ENCODE results near the gene MARCHF6.
"Not testable (repeated sequence)": the region's sequence is repeated elsewhere in the genome, so short reads cannot be mapped to it uniquely, and the experiment has no call there.

Gene MARCHF6

DNA sequence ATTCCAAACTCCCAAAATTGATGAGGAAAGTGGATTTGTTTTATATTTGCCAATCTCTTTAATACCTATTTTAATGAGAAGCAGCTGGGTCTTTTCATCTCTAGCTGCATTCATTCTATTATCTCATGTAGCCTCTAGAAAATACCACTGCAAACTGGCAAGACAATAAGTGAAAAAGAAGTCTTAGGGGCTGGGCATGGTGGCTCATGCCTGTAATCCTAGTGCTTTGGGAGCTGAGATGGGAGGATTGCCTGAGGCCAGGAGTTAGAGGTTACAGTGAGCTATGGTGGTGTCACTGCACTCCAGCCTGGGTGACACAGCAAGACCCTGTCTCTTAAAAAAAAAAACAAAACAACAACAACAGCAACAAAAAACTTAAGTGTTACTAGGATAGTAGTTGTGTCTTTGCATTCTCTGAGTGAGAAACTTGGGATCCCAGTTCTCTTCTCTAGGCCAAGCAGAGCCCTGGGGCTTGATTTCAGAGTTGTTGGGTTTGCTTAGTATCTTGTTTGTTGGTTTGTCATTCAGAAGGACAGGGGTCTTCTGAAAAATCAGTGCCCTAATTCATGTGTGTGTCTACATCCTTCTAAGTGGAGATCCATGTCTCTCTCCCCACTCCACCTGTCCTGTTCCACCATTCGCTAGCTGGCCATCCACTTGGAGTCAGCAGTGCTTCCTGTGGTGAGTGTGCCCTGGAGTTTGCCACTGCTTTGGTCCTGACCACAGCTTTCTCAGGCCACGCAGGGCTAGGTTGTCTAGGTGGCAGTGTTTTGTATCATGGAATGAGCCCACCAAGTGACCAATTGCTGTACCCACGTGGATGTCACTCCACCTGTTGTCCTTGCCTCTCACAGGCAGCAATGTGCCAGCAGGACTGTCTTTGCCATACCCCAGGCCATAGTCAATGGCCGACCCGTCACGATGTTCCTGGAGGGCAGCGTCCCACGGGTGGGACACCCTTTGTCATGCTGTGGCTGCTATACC, 19.5 kb downstream of the MARCHF6 start:
- H3K4me3 ChIP-seq (ENCODE audit: low read length), result no peak overlapping the region
- TF ChIP-seq ZNF274 (IDR thresholded peaks at IDR 0.05; ENCODE audit: low read depth, low read length), result no peak

DNA sequence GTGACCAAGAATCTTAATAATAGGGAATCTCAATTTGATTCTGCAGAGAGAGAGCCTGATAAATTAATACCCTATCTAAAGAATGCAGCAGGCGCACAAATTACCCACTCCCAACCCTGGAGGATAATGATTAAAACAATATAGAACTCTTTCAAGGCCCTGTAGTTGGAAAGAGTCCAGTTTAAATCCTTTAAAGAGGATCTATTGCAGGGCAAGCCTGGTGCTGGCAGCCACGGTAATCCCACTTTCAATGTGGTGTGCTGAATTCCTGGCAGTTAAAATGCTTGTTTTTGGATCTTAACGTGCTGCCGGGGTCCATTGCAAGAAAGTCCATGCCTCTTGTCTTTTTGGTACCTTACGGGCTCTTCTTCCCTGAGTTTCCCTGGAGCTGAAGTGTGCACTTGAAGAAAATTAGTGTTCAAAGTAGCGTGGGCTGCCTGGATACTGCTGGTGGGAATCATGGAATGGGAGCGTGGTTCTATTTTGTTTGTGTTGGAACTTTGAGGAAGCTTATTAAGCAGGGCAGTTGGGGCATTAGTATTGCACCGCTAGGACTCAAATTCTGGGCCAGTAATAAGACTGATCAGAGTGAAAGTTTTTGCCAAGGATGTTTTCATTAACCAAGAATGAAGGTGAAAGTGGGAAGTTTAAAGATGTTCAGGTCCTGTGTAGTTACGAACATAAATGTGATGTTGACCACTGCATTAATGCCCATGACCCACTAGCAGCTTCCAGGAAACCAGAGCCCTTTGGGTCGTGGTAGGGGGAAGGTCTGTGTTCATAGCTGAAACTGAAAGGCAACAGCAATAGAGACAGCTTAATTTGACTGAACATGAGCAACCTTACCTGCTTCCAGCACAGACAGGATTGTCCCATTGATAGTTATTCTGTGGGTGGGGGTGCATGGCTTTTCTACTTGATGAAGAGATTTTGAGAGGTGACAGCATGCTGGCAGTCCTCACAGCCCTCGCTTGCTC, 20.8 kb downstream of the MARCHF6 start:
- TF ChIP-seq ZNF274 (IDR thresholded peaks at IDR 0.05; ENCODE audit: low read depth, low read length), result no peak
- no peak overlapping the region for H3K4me3 ChIP-seq (ENCODE audit: low read length)

DNA sequence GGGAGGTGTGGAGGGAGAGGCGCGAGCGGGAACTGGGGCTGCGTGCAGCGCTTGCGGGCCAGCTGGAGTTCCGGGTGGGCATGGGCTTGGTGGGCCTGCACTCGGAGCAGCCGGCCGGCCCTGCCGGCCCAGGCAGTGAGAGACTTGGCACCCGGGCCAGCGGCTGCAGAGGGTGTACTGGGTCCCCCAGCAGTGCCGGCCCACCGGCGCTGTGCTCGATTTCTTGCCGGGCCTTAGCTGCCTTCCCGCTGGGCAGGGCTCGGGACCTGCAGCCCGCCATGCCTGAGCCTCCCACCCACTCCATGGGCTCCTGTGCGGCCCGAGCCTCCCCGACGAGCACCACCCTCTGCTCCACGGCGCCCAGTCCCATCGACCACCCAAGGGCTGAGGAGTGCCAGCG, 21.7 kb downstream of the MARCHF6 start:
- H3K4me3 ChIP-seq (ENCODE audit: low read length), result not testable (repeated sequence)

DNA sequence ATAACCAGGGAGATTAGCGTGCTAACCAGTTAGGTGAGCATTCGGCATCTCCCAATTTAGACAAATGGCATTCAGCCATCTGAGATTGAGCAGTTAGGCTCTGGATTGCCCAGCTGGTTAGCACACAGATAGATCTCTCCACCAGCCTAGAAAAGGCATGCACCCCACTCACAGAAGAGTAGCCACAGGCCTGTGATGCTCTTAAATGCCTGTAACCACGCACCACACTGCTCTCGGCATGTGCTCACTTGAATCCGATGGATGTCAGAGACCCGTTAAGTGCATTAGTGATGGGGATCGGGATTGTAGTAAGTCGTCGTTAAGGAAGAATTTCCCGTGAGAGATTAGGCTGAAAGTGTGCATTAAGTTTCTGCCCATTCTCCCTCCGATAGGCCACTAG, 23.0 kb downstream of the MARCHF6 start:
- no peak for TF ChIP-seq ZNF274 (IDR thresholded peaks at IDR 0.05; ENCODE audit: low read depth, low read length)

DNA sequence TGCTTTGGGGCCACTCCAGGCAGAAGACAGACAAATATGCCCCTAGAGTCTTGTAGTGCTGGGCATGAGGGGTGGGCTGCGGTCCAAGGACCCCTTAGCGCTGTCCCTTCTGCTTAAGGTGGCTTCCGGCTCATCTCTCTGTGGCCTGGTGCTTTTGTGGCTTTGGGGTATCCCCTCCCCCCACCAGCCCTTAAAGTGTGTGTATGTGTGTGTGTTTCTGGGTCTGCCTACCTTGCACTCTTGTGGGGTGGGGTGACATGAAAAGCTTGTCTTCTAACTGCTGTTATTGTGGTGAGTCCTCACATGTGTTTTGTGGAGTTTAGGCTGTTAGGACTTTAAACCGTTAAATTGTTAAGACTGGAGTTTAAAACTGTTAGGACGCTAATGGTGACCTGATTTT, 23.6 kb downstream of the MARCHF6 start:
- H3K4me3 ChIP-seq (ENCODE audit: low read length), result no peak overlapping the region

More for the DNA sequence above, 23.0 kb downstream of the MARCHF6 start:
- H3K4me3 ChIP-seq (ENCODE audit: low read length), result no peak overlapping the region

DNA sequence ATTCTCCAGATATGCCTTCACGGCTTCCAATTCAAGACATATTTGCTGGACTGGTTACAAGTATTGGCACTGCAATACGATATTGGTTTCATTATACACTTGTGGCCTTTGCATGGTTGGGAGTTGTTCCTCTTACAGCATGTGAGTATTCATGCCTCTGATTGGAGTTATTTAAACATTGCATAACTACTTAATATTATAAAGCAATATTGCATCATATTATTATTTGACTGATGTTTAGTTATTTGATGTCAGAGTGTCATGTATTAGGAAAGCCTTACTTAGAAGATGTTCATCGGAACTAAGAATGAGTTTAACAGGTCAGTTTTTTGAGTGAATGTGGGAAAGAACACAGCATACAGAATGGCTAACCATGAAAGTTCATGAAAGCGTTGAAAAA, 28.3 kb downstream of the MARCHF6 start:
- no peak overlapping the region for H3K4me3 ChIP-seq (ENCODE audit: low read length)
- no peak for TF ChIP-seq ZNF274 (IDR thresholded peaks at IDR 0.05; ENCODE audit: low read depth, low read length)

More for the DNA sequence above, 23.6 kb downstream of the MARCHF6 start:
- no peak for TF ChIP-seq ZNF274 (IDR thresholded peaks at IDR 0.05; ENCODE audit: low read depth, low read length)

DNA sequence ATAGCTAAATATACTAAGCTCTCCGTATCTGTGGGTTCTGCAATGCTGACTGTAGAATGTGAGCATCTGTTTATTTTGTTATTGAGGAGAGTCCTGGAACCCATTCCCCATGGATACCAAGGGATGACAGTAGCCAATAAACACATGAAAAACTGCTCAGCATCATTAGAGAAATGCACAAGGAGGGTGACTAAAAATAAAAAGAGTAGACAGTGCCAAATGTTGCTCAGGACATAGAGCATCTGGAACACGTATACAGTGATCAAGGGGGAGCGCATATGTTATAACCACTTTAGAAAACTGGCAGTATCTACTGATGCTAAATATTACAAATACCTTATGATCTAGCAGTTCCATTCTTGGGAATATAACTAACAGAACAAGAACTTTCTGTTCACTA, 31.0 kb downstream of the MARCHF6 start:
- no peak for TF ChIP-seq ZNF274 (IDR thresholded peaks at IDR 0.05; ENCODE audit: low read depth, low read length)
- H3K4me3 ChIP-seq (ENCODE audit: low read length), result no peak overlapping the region

DNA sequence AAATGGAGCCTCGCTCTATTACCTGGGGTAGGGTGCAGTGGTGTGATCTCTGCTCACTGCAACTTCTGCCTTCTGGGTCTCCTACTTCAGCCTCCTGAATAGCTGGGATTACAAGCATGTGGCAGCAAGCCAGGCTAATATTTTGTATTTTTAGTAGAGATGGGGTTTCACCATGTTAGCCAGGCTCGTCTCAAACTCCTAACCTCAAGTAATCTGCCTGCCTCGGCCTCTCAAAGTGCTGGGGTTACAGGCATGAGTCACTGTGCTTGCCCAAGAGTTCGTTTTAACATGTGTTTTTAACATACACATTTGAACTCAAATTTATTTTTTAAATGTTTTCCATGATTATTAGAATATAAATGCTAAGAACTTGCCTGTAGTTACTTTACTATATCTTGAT, 34.2 kb downstream of the MARCHF6 start:
- H3K4me3 ChIP-seq (ENCODE audit: low read length), result no peak overlapping the region
- TF ChIP-seq ZNF274 (IDR thresholded peaks at IDR 0.05; ENCODE audit: low read depth, low read length), result no peak

DNA sequence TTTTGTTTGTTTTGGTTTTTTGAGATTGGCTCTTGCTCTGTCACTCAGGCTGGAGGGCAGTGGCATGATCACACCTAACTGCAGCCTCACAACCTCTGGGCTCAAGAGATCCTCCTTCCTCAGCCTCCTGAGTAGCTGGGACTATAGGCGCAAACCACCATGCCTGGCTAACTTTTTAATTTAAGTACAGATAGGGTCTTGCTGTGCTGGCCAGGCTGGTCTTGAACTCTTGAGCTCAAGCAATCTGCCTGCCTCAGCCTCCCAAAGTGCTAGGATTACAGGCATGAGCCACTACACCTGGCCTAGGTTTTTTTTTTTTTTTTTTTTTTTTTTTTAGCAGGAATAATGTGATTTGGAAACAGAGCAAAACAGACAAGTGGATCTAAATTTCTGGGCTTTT, 37.6 kb downstream of the MARCHF6 start:
- TF ChIP-seq ZNF274 (IDR thresholded peaks at IDR 0.05; ENCODE audit: low read depth, low read length), result no peak
- no peak overlapping the region for H3K4me3 ChIP-seq (ENCODE audit: low read length)

DNA sequence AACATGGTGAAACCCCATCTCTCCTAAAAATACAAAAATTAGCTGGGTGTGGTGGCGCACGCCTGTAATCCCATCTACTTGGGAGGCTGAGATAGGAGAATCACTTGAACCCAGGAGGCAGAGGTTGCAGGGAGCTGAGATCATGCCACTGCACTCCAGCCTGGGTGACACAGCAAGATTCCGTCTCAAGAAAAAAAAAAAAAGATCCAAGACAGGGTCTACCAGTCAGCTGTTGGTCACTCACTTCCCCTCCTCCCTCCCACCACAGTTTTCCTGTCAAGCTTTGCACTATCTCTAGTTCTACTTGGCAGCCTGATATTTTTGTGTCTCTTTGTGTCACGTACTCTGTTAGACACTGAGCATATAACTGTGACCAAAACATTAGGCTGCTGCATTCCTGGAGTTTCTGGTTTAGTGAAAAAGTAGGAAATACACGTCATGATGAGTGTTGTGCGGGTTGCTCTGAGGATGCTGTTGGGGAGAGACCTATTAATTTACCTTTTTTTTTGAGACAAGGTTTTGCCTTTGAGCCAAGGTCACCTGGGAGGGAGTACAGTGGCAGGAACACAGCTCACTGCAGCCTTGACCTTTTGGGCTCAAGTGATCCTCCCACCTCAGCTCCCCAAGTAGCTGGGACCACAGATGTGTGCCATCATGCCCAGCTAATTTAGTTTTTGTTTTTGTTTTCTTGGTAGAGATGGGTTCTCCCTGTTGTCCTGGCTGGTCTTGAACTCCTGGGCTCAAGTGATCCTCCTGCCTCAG, 39.3 kb downstream of the MARCHF6 start:
- H3K4me3 ChIP-seq (ENCODE audit: low read length), result not testable (repeated sequence)

DNA sequence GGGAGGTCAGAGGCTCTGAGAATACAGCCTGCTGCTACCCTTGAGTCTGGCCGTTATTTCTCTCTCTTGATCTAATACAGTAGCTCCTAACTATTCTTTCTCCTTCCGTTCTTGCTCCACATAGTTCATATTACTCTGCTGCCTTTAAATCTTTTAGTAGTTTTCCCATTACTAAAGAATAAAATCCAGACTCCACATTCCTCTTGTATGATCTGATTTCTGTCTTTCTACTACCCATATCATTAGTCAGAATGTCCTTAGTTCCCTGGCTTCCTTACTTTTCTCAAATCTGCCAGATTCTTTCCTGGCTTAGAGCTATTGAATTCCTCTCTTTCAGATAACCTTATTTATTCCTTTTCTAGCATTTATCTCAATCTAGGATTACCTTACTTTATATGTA, 40.0 kb downstream of the MARCHF6 start:
- no peak for TF ChIP-seq ZNF274 (IDR thresholded peaks at IDR 0.05; ENCODE audit: low read depth, low read length)

DNA sequence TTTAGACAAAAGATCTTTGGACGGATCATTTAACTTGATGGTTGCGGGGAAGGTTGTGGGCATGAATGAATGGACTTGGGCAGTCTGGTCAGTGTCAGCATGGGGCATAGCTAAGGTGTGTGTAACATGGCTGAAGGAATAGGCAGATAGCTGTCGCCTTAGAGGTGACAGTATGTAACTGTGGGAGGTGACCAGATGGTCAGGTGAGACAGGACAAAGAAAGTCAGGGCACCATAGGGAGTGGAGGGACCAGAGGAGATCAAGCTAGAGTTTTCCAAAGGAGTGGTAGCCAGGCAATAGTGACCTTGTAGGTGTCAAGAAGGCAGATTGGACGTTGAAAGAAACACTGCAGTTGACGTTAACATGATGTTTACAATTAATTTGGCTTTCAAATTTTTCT, 43.1 kb downstream of the MARCHF6 start:
- TF ChIP-seq ZNF274 (IDR thresholded peaks at IDR 0.05; ENCODE audit: low read depth, low read length), result no peak
- H3K4me3 ChIP-seq (ENCODE audit: low read length), result no peak overlapping the region

More for the DNA sequence above, 40.0 kb downstream of the MARCHF6 start:
- no peak overlapping the region for H3K4me3 ChIP-seq (ENCODE audit: low read length)

DNA sequence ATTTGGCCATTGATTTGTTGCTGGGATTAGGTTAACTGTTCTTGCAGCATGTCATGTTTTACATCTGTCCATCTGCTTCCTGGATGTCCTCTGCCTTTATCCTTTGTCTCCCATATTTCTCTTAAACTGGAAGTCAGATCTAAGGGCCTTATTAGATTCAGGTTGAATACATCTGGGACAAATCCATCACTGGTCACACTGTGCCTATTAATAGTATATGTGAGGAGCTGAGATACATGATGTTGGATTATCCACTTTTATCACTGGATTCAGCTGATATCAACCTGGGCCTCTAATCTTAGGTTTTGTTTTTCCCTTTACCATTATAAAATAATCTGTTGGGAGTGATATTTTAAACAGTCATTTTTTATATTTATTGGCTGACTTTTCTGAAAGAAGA, 46.3 kb downstream of the MARCHF6 start:
- TF ChIP-seq ZNF274 (IDR thresholded peaks at IDR 0.05; ENCODE audit: low read depth, low read length), result no peak
- no peak overlapping the region for H3K4me3 ChIP-seq (ENCODE audit: low read length)

DNA sequence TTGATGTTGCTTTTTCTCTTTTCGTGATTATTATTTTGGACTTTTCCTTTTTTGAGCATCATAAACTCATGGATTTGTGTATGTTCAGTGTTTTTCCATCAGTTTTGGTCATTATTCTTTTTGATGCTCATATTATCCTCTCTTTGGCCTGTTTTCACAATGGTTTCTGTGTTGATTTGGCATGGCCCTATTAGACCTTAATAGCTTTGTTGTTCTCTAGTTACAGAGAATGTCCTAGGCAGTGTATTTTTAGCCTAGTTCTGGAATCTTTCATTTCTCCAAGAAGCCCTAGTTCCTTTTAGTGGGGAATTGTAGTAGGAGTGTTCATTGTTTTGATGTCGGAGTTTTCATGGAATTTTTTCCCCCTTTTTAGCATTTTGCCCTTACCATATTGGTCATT, 46.9 kb downstream of the MARCHF6 start:
- no peak for TF ChIP-seq ZNF274 (IDR thresholded peaks at IDR 0.05; ENCODE audit: low read depth, low read length)
- no peak overlapping the region for H3K4me3 ChIP-seq (ENCODE audit: low read length)
